CD4-positive, alpha-beta T cell (primary cell): ENCODE results near the gene FBXO15. TPM values are rescaled to one million over a fixed set of nuclear protein-coding genes. Genes with fewer than 3 reads are reported as not detected.

ENCODE experiments used
- ATAC-seq: fragments of 200-7000 bp; cut with Tn5 transposase; one replicate; pipeline ENCODE4 v1.10.0; 2022; ENCODE audit warnings: mild to moderate bottlenecking; ENCODE audit not compliant: poor library complexity
- CTCF ChIA-PET: fragments of 350-600 bp; sonication (Branson Sonifier 250); formaldehyde crosslinking; loops from one replicate; lab custom pipeline; 2021; ENCODE audit warnings: antibody characterized with exemption, inconsistent platforms; lab: Charles Lee
- POLR2A ChIA-PET: fragments of 350-600 bp; sonication (Branson Sonifier 250); formaldehyde crosslinking; loops from one replicate; lab custom pipeline; 2021; ENCODE audit warnings: antibody characterized with exemption, inconsistent platforms; lab: Charles Lee
- DNase-seq, 14 experiments: peaks; one replicate each; pipeline ENCODE4 v3.0.0-alpha.2; 2013 to 2020; ENCODE audit warnings: mixed read lengths in 2 of 14
- H3K27ac ChIP-seq, 2 donors: one replicate each; pipeline versions ENCODE4 v1.5.1 to v1.7.0; 2013; ENCODE audit warnings: low read length in 2 of 2, low read depth in 1 of 2, mild to moderate bottlenecking in 1 of 2
- H3K27me3 ChIP-seq, 2 experiments: 1 replicate in 1 of 2; 2 replicates in 1 of 2; pipeline versions ENCODE4 v1.6.1 to v1.7.0; 2013; ENCODE audit warnings: low read length in 2 of 2, control low read depth in 1 of 2, mild to moderate bottlenecking in 1 of 2, moderate library complexity in 1 of 2; ENCODE audit not compliant: insufficient read depth in 2 of 2, control insufficient read depth in 1 of 2
- H3K36me3 ChIP-seq: one replicate; pipeline ENCODE4 v1.6.1; 2013; ENCODE audit warnings: low read length, control low read depth; ENCODE audit not compliant: insufficient read depth
- H3K4me1 ChIP-seq: one replicate; pipeline ENCODE4 v1.6.1; 2013; ENCODE audit warnings: low read length, control low read depth; ENCODE audit not compliant: insufficient read depth
- H3K4me3 ChIP-seq: one replicate; pipeline ENCODE4 v1.5.1; 2013; ENCODE audit warnings: mild to moderate bottlenecking, low read length, moderate library complexity
- H3K9me3 ChIP-seq, 2 experiments: 1 replicate in 1 of 2; 2 replicates in 1 of 2; pipeline versions ENCODE4 v1.6.1 to v1.7.0; 2013; ENCODE audit warnings: low read length in 2 of 2, mild to moderate bottlenecking in 2 of 2, control low read depth in 1 of 2, moderate library complexity in 1 of 2; ENCODE audit not compliant: control insufficient read depth in 1 of 2, insufficient read depth in 1 of 2
- H3K27ac Mint-ChIP-seq: one replicate; pipeline ENCODE4 v1.8.0; 2020; ENCODE audit warnings: mixed read lengths
- H3K27me3 Mint-ChIP-seq: one replicate; pipeline ENCODE4 v1.8.0; 2021; ENCODE audit warnings: mixed read lengths
- H3K36me3 Mint-ChIP-seq: one replicate; pipeline ENCODE4 v1.8.0; 2021; ENCODE audit warnings: low read depth, mixed read lengths
- H3K4me1 Mint-ChIP-seq: one replicate; pipeline ENCODE4 v1.8.0; 2021; ENCODE audit warnings: low read depth, mixed read lengths
- H3K4me3 Mint-ChIP-seq: one replicate; pipeline ENCODE4 v1.8.0; 2020; ENCODE audit warnings: mild to moderate bottlenecking, mixed read lengths
- H3K9me3 Mint-ChIP-seq: one replicate; pipeline ENCODE4 v1.8.0; 2020; ENCODE audit warnings: mixed read lengths
- CTCF ChIP-seq: fragments of 200-600 bp; IDR thresholded peaks from one replicate; pipeline ENCODE4 v1.8.0; 2022; ENCODE audit warnings: antibody characterized with exemption, mild to moderate bottlenecking
- intact Hi-C, 2 experiments: fragments of 100-400 bp; cut with DNase I in 1 of 2; cut with micrococcal nuclease in 1 of 2; formaldehyde crosslinking; loops; one replicate each; pipeline versions ENCODE4 v1.15.1 to v1.9.0; 2023 to 2025; cut with DNase I, micrococcal nuclease
- total RNA-seq, 174 experiments: library from RNA in 2 of 174; stranded (reverse) in 2 of 174; gene quantifications; one replicate each; pipeline ENCODE4 v1.2.3 and lab custom pipeline; 2021 to 2026

Gene FBXO15
- total RNA-seq, 2 experiments from 2014 or later: 0.58 to 1.0 TPM

- peaks cover 14% of the 10 kb centered on the region for H3K27me3 Mint-ChIP-seq
- CTCF ChIA-PET: no interaction called here
- no peak for DNase-seq
Measured at GRCh38 chr18:74183130-74183529, 35.5 kb upstream of the FBXO15 start.

GRCh38 chr18:74182335-74182734 is 34.7 kb upstream of the FBXO15 start:
- Mint-ChIP-seq H3K9me3 (no peaks in the 10 kb centered on the region), H3K4me1 (no peaks in the 10 kb centered on the region), H3K36me3 (no peaks in the 10 kb centered on the region), H3K4me3 (no peak overlapping the region), H3K27ac (no peak overlapping the region), H3K27me3 (peaks cover 14% of the 10 kb centered on the region)
- CTCF ChIA-PET: no interaction called here
- Histone ChIP-seq H3K36me3 (no peaks in the 10 kb centered on the region), H3K27me3 (peaks cover 0 to 6% of the 10 kb centered on the region in 2 experiments), H3K27ac (no peak overlapping the region), H3K4me3 (no peak overlapping the region), H3K4me1 (no peaks in the 10 kb centered on the region), H3K9me3 (peaks cover 0 to 6% of the 10 kb centered on the region in 2 experiments)
- intact Hi-C loops: no loop called here
- DNase-seq (no peak), ATAC-seq (no peak)
- POLR2A ChIA-PET: no interaction called here
- TF ChIP-seq CTCF: no peak

More at GRCh38 chr18:74183130-74183529, 35.5 kb upstream of the FBXO15 start:
- Mint-ChIP-seq H3K4me1 (no peaks in the 10 kb centered on the region), H3K27ac (no peak overlapping the region), H3K9me3 (no peaks in the 10 kb centered on the region), H3K4me3 (no peak overlapping the region), H3K36me3 (no peaks in the 10 kb centered on the region)
- no peak for TF ChIP-seq CTCF
- no peaks in the 10 kb centered on the region for H3K4me1 ChIP-seq
- ATAC-seq: no peak
- H3K9me3 ChIP-seq: peaks cover 0 to 6% of the 10 kb centered on the region in 2 experiments
- no peak overlapping the region for H3K4me3 ChIP-seq
- peaks cover 0 to 6% of the 10 kb centered on the region in 2 experiments for H3K27me3 ChIP-seq
- H3K27ac ChIP-seq: no peak overlapping the region
- intact Hi-C loops: no loop called here
- no peaks in the 10 kb centered on the region for H3K36me3 ChIP-seq
- POLR2A ChIA-PET: no interaction called here

GRCh38 chr18:74179623-74180199 is 32.1 kb upstream of the FBXO15 start:
- Mint-ChIP-seq H3K9me3 (no peaks in the 10 kb centered on the region), H3K27me3 (peaks cover 21% of the 10 kb centered on the region), H3K4me1 (no peaks in the 10 kb centered on the region), H3K36me3 (no peaks in the 10 kb centered on the region), H3K27ac (no peak overlapping the region), H3K4me3 (no peak overlapping the region)
- intact Hi-C loops: no loop called here
- Histone ChIP-seq H3K4me1 (no peaks in the 10 kb centered on the region), H3K27ac (no peak overlapping the region), H3K9me3 (peaks cover 0 to 6% of the 10 kb centered on the region in 2 experiments), H3K4me3 (no peak overlapping the region), H3K27me3 (peaks cover 0 to 6% of the 10 kb centered on the region in 2 experiments), H3K36me3 (no peaks in the 10 kb centered on the region)
- ATAC-seq (no peak), DNase-seq (no peak)
- no peak for TF ChIP-seq CTCF
- ChIA-PET CTCF (no interaction called here), POLR2A (no interaction called here)
